Liver (tissue), 9 donors: ENCODE data around the gene ATG5. TPM values are rescaled to one million over a fixed set of nuclear protein-coding genes. Genes with fewer than 3 reads are reported as not detected.
A peak's percentile ranks its signal among the peaks of the same experiment; 100 is the strongest.

Experiments used
- DNase-seq: peaks from one replicate; pipeline ENCODE4 v3.0.0-alpha.2; 2017; ENCODE audit warnings: low spot score
- H3K27ac ChIP-seq, 2 donors: one replicate each; pipeline ENCODE4 v1.7.0; 2013; ENCODE audit warnings: inconsistent platforms in 2 of 2, low read length in 2 of 2, control low read depth in 1 of 2, low read depth in 1 of 2, mild to moderate bottlenecking in 1 of 2
- H3K27me3 ChIP-seq, 4 donors: one replicate each; pipeline versions ENCODE4 v1.6.1 to v1.7.0; 2013; ENCODE audit warnings: low read length in 3 of 4, inconsistent platforms in 1 of 4, mild to moderate bottlenecking in 1 of 4, moderate library complexity in 1 of 4; ENCODE audit not compliant: control insufficient read depth in 4 of 4, insufficient read depth in 4 of 4
- H3K36me3 ChIP-seq, 4 donors: one replicate each; pipeline versions ENCODE4 v1.6.1 to v1.7.0; 2013; ENCODE audit warnings: low read length in 3 of 4, mild to moderate bottlenecking in 3 of 4, low read depth in 1 of 4, moderate library complexity in 1 of 4; ENCODE audit not compliant: control insufficient read depth in 4 of 4, insufficient read depth in 3 of 4
- H3K4me1 ChIP-seq, 4 donors: one replicate each; pipeline versions ENCODE4 v1.6.1 to v1.7.0; 2013; ENCODE audit warnings: low read length in 3 of 4, mild to moderate bottlenecking in 3 of 4, moderate library complexity in 1 of 4; ENCODE audit not compliant: control insufficient read depth in 4 of 4, insufficient read depth in 4 of 4
- H3K4me3 ChIP-seq, 3 donors: one replicate each; pipeline versions ENCODE4 v1.6.1 to v1.7.0; 2013; ENCODE audit warnings: low read length in 3 of 3, control low read depth in 1 of 3, low read depth in 1 of 3, mild to moderate bottlenecking in 1 of 3
- H3K9ac ChIP-seq, 2 donors: one replicate each; pipeline ENCODE4 v1.7.0; 2013; ENCODE audit warnings: low read length in 2 of 2, mild to moderate bottlenecking in 2 of 2, moderate library complexity in 2 of 2, control low read depth in 1 of 2, low read depth in 1 of 2
- H3K9me3 ChIP-seq, 4 donors: one replicate each; pipeline versions ENCODE4 v1.6.1 to v1.7.0; 2013; ENCODE audit warnings: low read length in 3 of 4; ENCODE audit not compliant: control insufficient read depth in 4 of 4
- ATF3 ChIP-seq: IDR thresholded peaks from 2 replicates; pipeline ENCODE4 v1.6.1; 2016; ENCODE audit warnings: antibody characterized with exemption
- CTCF ChIP-seq: fragments of 150-350 bp; IDR thresholded peaks from 2 replicates; pipeline ENCODE4 v1.5.1; 2017; ENCODE audit warnings: improper control_type of control experiment, low read depth, low read length; ENCODE audit not compliant: missing input control
- EGR1 ChIP-seq, 2 donors: IDR thresholded peaks; 2 replicates each; pipeline ENCODE4 v1.6.1; 2016 to 2018; ENCODE audit warnings: antibody characterized with exemption in 2 of 2, low read depth in 2 of 2
- FOXA1 ChIP-seq: IDR thresholded peaks from 2 replicates; pipeline ENCODE4 v1.6.1; 2016; ENCODE audit warnings: antibody characterized with exemption
- FOXA2 ChIP-seq: IDR thresholded peaks from 2 replicates; pipeline ENCODE4 v1.6.1; 2016; ENCODE audit warnings: antibody characterized with exemption
- GABPA ChIP-seq, 2 donors: IDR thresholded peaks in 1 of 2; conservative IDR thresholded peaks in 1 of 2; 2 replicates each; pipeline ENCODE4 v1.6.1; 2016; ENCODE audit warnings: antibody characterized with exemption in 2 of 2, mild to moderate bottlenecking in 1 of 2, moderate library complexity in 1 of 2
- HNF4A ChIP-seq, 2 donors: conservative IDR thresholded peaks; 2 replicates each; pipeline ENCODE4 v1.6.1; 2016; ENCODE audit warnings: antibody characterized with exemption in 2 of 2, mild to moderate bottlenecking in 2 of 2
- HNF4G ChIP-seq: IDR thresholded peaks from 2 replicates; pipeline ENCODE4 v1.6.1; 2016; ENCODE audit warnings: antibody characterized with exemption
- JUND ChIP-seq, 2 donors: IDR thresholded peaks; 2 replicates each; pipeline ENCODE4 v1.6.1; 2016; ENCODE audit warnings: antibody characterized with exemption in 2 of 2
- MAX ChIP-seq: IDR thresholded peaks from 2 replicates; pipeline ENCODE4 v1.6.1; 2016; ENCODE audit warnings: antibody characterized with exemption
- NR2F2 ChIP-seq: IDR thresholded peaks from 2 replicates; pipeline ENCODE4 v1.6.1; 2016; ENCODE audit warnings: antibody characterized with exemption
- RAD21 ChIP-seq, 2 donors: IDR thresholded peaks; 2 replicates each; pipeline ENCODE4 v1.6.1; 2016; ENCODE audit warnings: antibody characterized with exemption in 2 of 2, mild to moderate bottlenecking in 2 of 2
- REST ChIP-seq: IDR thresholded peaks from 2 replicates; pipeline ENCODE4 v1.6.1; 2016; ENCODE audit warnings: antibody characterized with exemption, mild to moderate bottlenecking
- RXRA ChIP-seq, 2 donors: IDR thresholded peaks; 2 replicates each; pipeline ENCODE4 v1.6.1; 2017 to 2018; ENCODE audit warnings: antibody characterized with exemption in 2 of 2, mild to moderate bottlenecking in 1 of 2
- SP1 ChIP-seq: IDR thresholded peaks from 2 replicates; pipeline ENCODE4 v1.6.1; 2018; ENCODE audit warnings: antibody characterized with exemption, mild to moderate bottlenecking
- TAF1 ChIP-seq: conservative IDR thresholded peaks from 2 replicates; pipeline ENCODE4 v1.6.1; 2016; ENCODE audit warnings: antibody characterized with exemption, mild to moderate bottlenecking
- YY1 ChIP-seq: IDR thresholded peaks from 2 replicates; pipeline ENCODE4 v1.6.1; 2016; ENCODE audit warnings: antibody characterized with exemption, mild to moderate bottlenecking
- ZBTB33 ChIP-seq: IDR thresholded peaks from 2 replicates; pipeline ENCODE4 v1.6.1; 2016; ENCODE audit warnings: antibody characterized with exemption
- WGBS: extraction: QIAGEN DNeasy Blood & Tissue Kit; methylation state at CpG from one replicate; pipeline ENCODE4 v1.1.7; 2013; 5-methylcytosine and 5-hydroxymethylcytosine counted together
- polyA plus RNA-seq, 2 donors: library from polyadenylated mRNA; stranded (reverse) in 1 of 2; unstranded in 1 of 2; fragments of 200-250 nt in 1 of 2; fragments of >200 nt in 1 of 2; fragmentation: Nextera tagmentation in 1 of 2; extraction: Ambion mirVana in 1 of 2; gene quantifications; one replicate each; pipeline versions ENCODE4 v1.2.1 to v1.2.3, GENCODE V29; 2013 to 2015
- total RNA-seq, 2 donors: library from RNA; depleted of rRNA; stranded (reverse); fragments of >200 nt; gene quantifications; one replicate each; pipeline ENCODE4 v1.2.3, GENCODE V29; 2014
- donor health status: healthy.
- donor health status: healthy.
- donor health status: healthy.
- donor health status: healthy.
- donor health status: healthy.

The ATG5 gene
- total RNA-seq (10 to 100 TPM; 16.0 to 25.7 TPM), polyA plus RNA-seq (10 to 100 TPM; 10.0 to 23.5 TPM)

- 1% methylated on average over 56 of the region's 56 CpGs for WGBS
- H3K27me3 ChIP-seq, result peaks cover 0 to 4% (median 0%) of the 10 kb centered on the region in 4 donors
- no peak for TF ChIP-seq EGR1 (IDR thresholded peaks at IDR 0.05; ENCODE audit: low read depth in 2 of 2)
- peak; percentile 88 to 90 for TF ChIP-seq RXRA (IDR thresholded peaks at IDR 0.05)
- TF ChIP-seq CTCF, result no peak
- TF ChIP-seq YY1, result peak; percentile 96
- peak; percentile 95 to 96 for TF ChIP-seq JUND (IDR thresholded peaks at IDR 0.05)
- peak in 1 of 2 donors; percentile 30 for TF ChIP-seq RAD21 (IDR thresholded peaks at IDR 0.05)
- peak; percentile 81 for TF ChIP-seq TAF1
- peak; percentile 80 for TF ChIP-seq NR2F2
- TF ChIP-seq ATF3, result peak; percentile 81
- peak; percentile 83 for TF ChIP-seq SP1
- peak; percentile 93 for TF ChIP-seq MAX
- peak; percentile 83 for TF ChIP-seq ZBTB33
- TF ChIP-seq FOXA1, result peak; percentile 61
- TF ChIP-seq HNF4A (conservative IDR thresholded peaks at IDR 0.05), result peak; percentile 63 to 68
- TF ChIP-seq HNF4G, result no peak
- peak; percentile 75 to 91 for TF ChIP-seq GABPA (IDR thresholded peaks at IDR 0.05 in 1 of 2, conservative IDR thresholded peaks at IDR 0.05 in 1 of 2)
- no peak for TF ChIP-seq FOXA2
- peak; percentile 82 for TF ChIP-seq REST
- H3K4me1 ChIP-seq, result peaks cover 5 to 17% (median 15%) of the 10 kb centered on the region in 4 donors
- peak within 1 kb of the TSS; percentile 88 to 97 for H3K9ac ChIP-seq
- DNase-seq, result peak; percentile 100
- H3K9me3 ChIP-seq, result no peaks in the 10 kb centered on the region
- H3K4me3 ChIP-seq, result peak within 1 kb of the TSS; percentile 89 to 98 (median 94)
- H3K27ac ChIP-seq, result peak within 1 kb of the TSS; percentile 95 to 98
- H3K36me3 ChIP-seq, result no peaks in the 10 kb centered on the region
Observed at GRCh38 chr6:106325336-106326178, at the start of gene ATG5. Gene ATG5 (minus strand): TSS chr6:106325760. CDS start chr6:106316208, 9,552 bp downstream.
